OCI-LY7 (cell line): ENCODE measurements around the gene CRIM1. TPM values are rescaled to one million over a fixed set of nuclear protein-coding genes. Genes with fewer than 3 reads are reported as not detected.

Experiments
- BruUV-seq: library from RNA; stranded (reverse); fragments of 400-500 nt; replicated peaks from 2 replicates; lab custom pipeline; 2021; lab: Mats Ljungman, UMichigan
- CTCF ChIA-PET: fragments of 300-600 bp; sonication (Branson Sonifier 250); formaldehyde crosslinking; loops from one replicate; lab custom pipeline; 2022; ENCODE audit warnings: antibody characterized with exemption; ENCODE audit not compliant: unreplicated experiment; lab: Charles Lee
- POLR2A ChIA-PET: fragments of 300-600 bp; sonication (Branson Sonifier 250); formaldehyde crosslinking; loops from one replicate; lab custom pipeline; 2022; ENCODE audit warnings: antibody characterized with exemption; lab: Charles Lee
- DNase-seq: peaks from one replicate; pipeline ENCODE4 v3.0.0-alpha.2; 2015; ENCODE audit warnings: low spot score
- H2AFZ ChIP-seq: fragments of 200-600 bp; sonication (generic), shearing (Covaris generic); 2 replicates; pipeline ENCODE4 v1.6.1; 2014; ENCODE audit warnings: mild to moderate bottlenecking, antibody characterized with exemption, low read length, moderate library complexity
- H3K27ac ChIP-seq: fragments of 200-600 bp; sonication (generic); 2 replicates; pipeline ENCODE4 v1.5.1; 2014; ENCODE audit warnings: mixed run types, low read depth, mild to moderate bottlenecking, moderate library complexity, low read length, inconsistent platforms; ENCODE audit not compliant: poor library complexity, severe bottlenecking
- H3K36me3 ChIP-seq: fragments of 200-600 bp; sonication (generic); 2 replicates; pipeline ENCODE4 v1.6.1; 2014; ENCODE audit warnings: mild to moderate bottlenecking, antibody characterized with exemption, low read length, moderate library complexity, mixed read lengths; ENCODE audit not compliant: insufficient read depth
- H3K4me1 ChIP-seq: fragments of 200-600 bp; sonication (generic); 2 replicates; pipeline ENCODE4 v1.5.1; 2014; ENCODE audit warnings: mild to moderate bottlenecking, low read length; ENCODE audit not compliant: insufficient read depth, poor library complexity, severe bottlenecking
- H3K4me2 ChIP-seq: fragments of 200-600 bp; sonication (generic); 2 replicates; pipeline ENCODE4 v1.6.1; 2014; ENCODE audit warnings: mild to moderate bottlenecking, low read length
- H3K4me3 ChIP-seq: fragments of 200-600 bp; sonication (generic); 2 replicates; pipeline ENCODE4 v1.5.1; 2014; ENCODE audit warnings: mild to moderate bottlenecking, low read depth, low read length; ENCODE audit not compliant: poor library complexity, severe bottlenecking
- H3K79me2 ChIP-seq: fragments of 200-600 bp; sonication (generic); 2 replicates; pipeline ENCODE4 v1.6.1; 2016; ENCODE audit warnings: low read depth, mild to moderate bottlenecking, low read length, moderate library complexity, mixed read lengths; ENCODE audit not compliant: insufficient read depth
- H3K9me2 ChIP-seq: fragments of 200-600 bp; sonication (generic); 2 replicates; pipeline ENCODE4 v1.6.1; 2016; ENCODE audit warnings: mild to moderate bottlenecking, low read length, mixed read lengths; ENCODE audit not compliant: insufficient read depth
- H3K9me3 ChIP-seq: fragments of 200-600 bp; sonication (generic); 2 replicates; pipeline ENCODE4 v1.6.1; 2014; ENCODE audit warnings: mild to moderate bottlenecking, mixed run types, low read length, mixed read lengths
- H4K20me1 ChIP-seq: fragments of 200-600 bp; sonication (generic); 2 replicates; pipeline ENCODE4 v1.6.1; 2014; ENCODE audit warnings: mild to moderate bottlenecking, antibody characterized with exemption, low read length, moderate library complexity, mixed read lengths; ENCODE audit not compliant: insufficient read depth
- CTCF ChIP-seq: fragments of 200-600 bp; sonication (generic); conservative IDR thresholded peaks from 2 replicates; pipeline ENCODE4 v1.5.1; 2014; ENCODE audit warnings: mild to moderate bottlenecking, antibody characterized with exemption, low read length, moderate library complexity, mixed read lengths
- EZH2phosphoT487 ChIP-seq: fragments of 200-600 bp; sonication (generic); IDR thresholded peaks from 2 replicates; pipeline ENCODE4 v1.6.1; 2018; ENCODE audit warnings: low read depth, borderline replicate concordance, mild to moderate bottlenecking, mixed run types, antibody characterized with exemption, low read length, moderate library complexity, mixed read lengths
- intact Hi-C: fragments of 100-400 bp; cut with micrococcal nuclease; formaldehyde crosslinking; loops from one replicate; pipeline ENCODE4 v1.10.0; 2022; ENCODE audit not compliant: unreplicated experiment
- total RNA-seq, 2 experiments: library from RNA; depleted of rRNA in 1 of 2; stranded (reverse); fragments of >200 nt in 1 of 2; shearing (Covaris generic) in 1 of 2; gene quantifications; 2 replicates each; pipeline ENCODE4 v1.2.3, GENCODE V29; 2014 to 2022

CRIM1 gene
- total RNA-seq, 2 experiments from 2014 or later, result 37.0 to 47.4 TPM

GRCh38 chr2:36530178-36530982, 174.8 kb downstream of the CRIM1 start:
- DNase-seq, result no peak
- no peak overlapping the region for H3K4me2 ChIP-seq
- intact Hi-C loops, result no loop called here
- H2AFZ ChIP-seq, result no peak overlapping the region
- no peak for TF ChIP-seq CTCF
- no peak for TF ChIP-seq EZH2phosphoT487
- no peak overlapping the region for H3K4me3 ChIP-seq
- no peak overlapping the region for H3K27ac ChIP-seq
- ChIA-PET POLR2A (interaction anchor here (0.5 kb wide), 1 partner anchor 16 kb away, joined by 3 read pairs; no protein-coding TSS in a partner anchor), CTCF (no interaction called here)
- H4K20me1 ChIP-seq, result no peaks in the 10 kb centered on the region
- no peaks in the 10 kb centered on the region for H3K9me3 ChIP-seq
- H3K79me2 ChIP-seq, result no peaks in the 10 kb centered on the region
- no peaks in the 10 kb centered on the region; the same call in 1 of the 2 replicates for H3K36me3 ChIP-seq
- no peaks in the 10 kb centered on the region for H3K4me1 ChIP-seq
- no TSS peak for BruUV-seq
- no peaks in the 10 kb centered on the region for H3K9me2 ChIP-seq

- Histone ChIP-seq H3K4me2 (no peak overlapping the region), H3K9me3 (no peaks in the 10 kb centered on the region), H3K4me3 (no peak overlapping the region), H3K27ac (no peak overlapping the region), H3K4me1 (no peaks in the 10 kb centered on the region), H2AFZ (no peak overlapping the region), H3K9me2 (no peaks in the 10 kb centered on the region), H3K36me3 (no peaks in the 10 kb centered on the region; the same call in 1 of the 2 replicates), H3K79me2 (no peaks in the 10 kb centered on the region), H4K20me1 (no peaks in the 10 kb centered on the region)
- POLR2A ChIA-PET, result interaction anchor here (0.5 to 0.7 kb wide), 3 partner anchors 16 to 429 kb away, joined by 3 to 6 read pairs (median 3); no protein-coding TSS in a partner anchor
- DNase-seq, result no peak
- BruUV-seq, result no TSS peak
- intact Hi-C loops, result no loop called here
- TF ChIP-seq EZH2phosphoT487 (no peak), CTCF (no peak)
- CTCF ChIA-PET, result no interaction called here
Observed at GRCh38 chr2:36530983-36531354, 175.4 kb downstream of the CRIM1 start.

- no peak overlapping the region for H3K4me2 ChIP-seq
- H3K4me1 ChIP-seq, result no peaks in the 10 kb centered on the region
- CTCF ChIA-PET, result no interaction called here
- no peak overlapping the region for H3K4me3 ChIP-seq
- H2AFZ ChIP-seq, result no peak overlapping the region
- no peaks in the 10 kb centered on the region for H3K79me2 ChIP-seq
- no peaks in the 10 kb centered on the region for H4K20me1 ChIP-seq
- no TSS peak for BruUV-seq
- no peak for TF ChIP-seq CTCF
- no peak for TF ChIP-seq EZH2phosphoT487
- H3K36me3 ChIP-seq, result no peaks in the 10 kb centered on the region
- H3K27ac ChIP-seq, result no peak overlapping the region
- no peak for DNase-seq
- intact Hi-C loops, result no loop called here
- no peaks in the 10 kb centered on the region for H3K9me3 ChIP-seq
- POLR2A ChIA-PET, result no interaction called here
- H3K9me2 ChIP-seq, result no peaks in the 10 kb centered on the region
Observed at GRCh38 chr2:36534275-36534799, 178.8 kb downstream of the CRIM1 start.
